Lower leg skin (tissue), 4 donors: ENCODE measurements around the gene MIA2. TPM values are rescaled to one million over a fixed set of nuclear protein-coding genes. Genes with fewer than 3 reads are reported as not detected.
"Not testable (repeated sequence)": the region's sequence is repeated elsewhere in the genome, so short reads cannot be mapped to it uniquely, and the experiment has no call there.

ENCODE experiments used
- DNase-seq, 2 donors: peaks; one replicate each; pipeline ENCODE4 v3.0.0-alpha.2; 2019; ENCODE audit warnings: low spot score in 2 of 2
- H3K4me3 ChIP-seq: fragments of 200-600 bp; sonication (generic); 2 replicates; pipeline ENCODE4 v1.5.1; 2017; ENCODE audit warnings: mild to moderate bottlenecking, low read depth; ENCODE audit not compliant: poor library complexity, severe bottlenecking
- POLR2A ChIP-seq, 2 donors: fragments of 450-650 bp; IDR thresholded peaks; one replicate each; pipeline ENCODE4 v1.6.1; 2016 to 2017; ENCODE audit warnings: antibody characterized with exemption in 2 of 2, mild to moderate bottlenecking in 1 of 2, moderate library complexity in 1 of 2
- WGBS, 2 donors: methylation state at CpG; one replicate each; pipeline ENCODE4 v1.1.5; 2018; 5-methylcytosine and 5-hydroxymethylcytosine counted together
- intact Hi-C: fragments of 100-400 bp; cut with DNase I; formaldehyde crosslinking; loops from one replicate; pipeline ENCODE4 v1.15.0; 2023; ENCODE audit warnings: low total_unique reads
- total RNA-seq, 4 donors: library from RNA; depleted of rRNA; stranded (reverse); fragments of >200 nt; gene quantifications; one replicate each; pipeline ENCODE4 v1.1.0, GENCODE V29; 2016
- TF ChIP-seq, protein P1 (sequence below), 3 donors: fragments of 450-650 bp; IDR thresholded peaks; one replicate each; pipeline ENCODE4 v1.5.1; 2016; ENCODE audit warnings: antibody characterized with exemption in 3 of 3, mild to moderate bottlenecking in 3 of 3, moderate library complexity in 2 of 3

Gene MIA2
- total RNA-seq, 4 donors from 2014 or later = 14.0 to 19.5 (median 15.8) TPM

DNA sequence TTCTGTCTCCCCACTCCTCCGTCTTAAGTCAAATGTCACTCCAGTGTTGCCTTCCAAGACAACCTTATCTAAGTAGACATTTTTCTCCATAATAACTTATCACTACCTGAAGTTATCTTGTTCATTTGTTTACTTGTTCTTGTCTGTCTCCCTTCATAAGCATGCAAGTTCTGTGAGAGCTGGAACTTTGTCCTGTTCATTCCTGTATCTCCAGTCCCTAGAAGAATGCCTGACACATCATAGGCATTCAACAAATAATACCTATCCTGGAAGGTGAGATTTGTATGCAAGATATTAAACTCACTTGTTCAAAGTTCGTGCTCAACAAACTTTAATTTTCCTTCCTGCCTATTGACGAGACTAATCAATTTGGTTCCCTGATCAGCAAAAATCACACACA, 5.7 kb upstream of the MIA2 start:
- no peak for DNase-seq
- intact Hi-C loops = no loop called here
- TF ChIP-seq, protein P1, sequence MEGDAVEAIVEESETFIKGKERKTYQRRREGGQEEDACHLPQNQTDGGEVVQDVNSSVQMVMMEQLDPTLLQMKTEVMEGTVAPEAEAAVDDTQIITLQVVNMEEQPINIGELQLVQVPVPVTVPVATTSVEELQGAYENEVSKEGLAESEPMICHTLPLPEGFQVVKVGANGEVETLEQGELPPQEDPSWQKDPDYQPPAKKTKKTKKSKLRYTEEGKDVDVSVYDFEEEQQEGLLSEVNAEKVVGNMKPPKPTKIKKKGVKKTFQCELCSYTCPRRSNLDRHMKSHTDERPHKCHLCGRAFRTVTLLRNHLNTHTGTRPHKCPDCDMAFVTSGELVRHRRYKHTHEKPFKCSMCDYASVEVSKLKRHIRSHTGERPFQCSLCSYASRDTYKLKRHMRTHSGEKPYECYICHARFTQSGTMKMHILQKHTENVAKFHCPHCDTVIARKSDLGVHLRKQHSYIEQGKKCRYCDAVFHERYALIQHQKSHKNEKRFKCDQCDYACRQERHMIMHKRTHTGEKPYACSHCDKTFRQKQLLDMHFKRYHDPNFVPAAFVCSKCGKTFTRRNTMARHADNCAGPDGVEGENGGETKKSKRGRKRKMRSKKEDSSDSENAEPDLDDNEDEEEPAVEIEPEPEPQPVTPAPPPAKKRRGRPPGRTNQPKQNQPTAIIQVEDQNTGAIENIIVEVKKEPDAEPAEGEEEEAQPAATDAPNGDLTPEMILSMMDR (IDR thresholded peaks at IDR 0.05) = no peak
- no peak for TF ChIP-seq POLR2A (IDR thresholded peaks at IDR 0.05)
- 91 to 95% methylated on average over 3 of the region's 3 CpGs for WGBS, 2 donors
- no peak overlapping the region for H3K4me3 ChIP-seq

DNA sequence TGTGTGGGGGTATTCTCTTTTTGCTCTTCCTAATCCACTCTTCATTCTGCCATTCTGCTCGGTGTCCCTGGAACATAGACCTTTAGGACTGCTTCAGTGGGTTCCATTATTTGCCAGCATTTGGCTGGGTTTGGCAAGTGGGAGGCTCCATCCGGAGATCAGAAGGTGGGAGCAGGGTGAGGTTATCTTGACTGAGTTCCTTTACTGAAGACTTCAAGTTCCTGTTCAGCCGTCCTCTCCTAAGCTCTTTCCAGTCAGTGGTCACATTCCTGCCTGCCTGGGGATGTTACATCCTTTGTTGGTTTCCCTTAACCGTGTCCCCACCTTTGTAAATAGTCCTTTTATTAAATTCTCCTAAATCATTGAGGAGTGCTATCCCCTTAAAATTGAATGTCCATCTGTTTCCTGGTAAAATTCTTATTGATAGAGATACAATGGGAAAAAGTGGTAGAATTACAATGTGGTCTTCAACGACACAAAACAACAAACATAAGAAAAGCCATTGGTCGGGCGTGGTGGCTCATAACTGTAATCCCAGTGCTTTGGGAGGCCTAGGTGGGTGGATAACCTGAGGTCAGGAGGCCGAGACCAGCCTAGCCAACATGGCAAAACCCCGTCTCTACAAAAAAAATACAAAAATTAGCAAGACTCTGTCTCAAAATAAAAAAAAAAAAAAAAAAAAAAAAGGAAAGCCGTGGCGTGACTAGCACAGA, 5.0 kb upstream of the MIA2 start:
- no peak for DNase-seq
- WGBS, 2 donors = 81 to 90% methylated on average over 11 of the region's 11 CpGs
- no peak overlapping the region for H3K4me3 ChIP-seq
- intact Hi-C loops = no loop called here
- TF ChIP-seq POLR2A (IDR thresholded peaks at IDR 0.05) = no peak
- TF ChIP-seq, protein P1 (IDR thresholded peaks at IDR 0.05) = no peak

DNA sequence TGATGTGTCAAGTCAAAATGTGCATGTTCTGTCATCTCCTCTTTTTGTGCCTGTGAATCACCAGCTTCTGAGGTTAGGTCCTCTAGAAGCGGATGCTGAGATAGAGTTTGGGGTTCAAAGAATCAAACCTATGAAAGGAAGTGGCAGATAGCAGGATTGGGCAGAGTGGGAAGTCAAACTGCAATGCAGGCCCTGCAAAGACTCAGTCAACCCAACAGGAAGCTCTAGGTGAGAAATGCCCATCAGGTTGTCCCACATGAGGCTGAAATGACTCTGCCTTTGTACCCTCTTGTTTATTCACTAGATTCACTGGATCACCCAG, 4.5 kb upstream of the MIA2 start:
- WGBS, 2 donors = 85% methylated on average over 1 of the region's 1 CpG
- DNase-seq = no peak
- no peak for TF ChIP-seq POLR2A (IDR thresholded peaks at IDR 0.05)
- TF ChIP-seq, protein P1 (IDR thresholded peaks at IDR 0.05) = no peak
- intact Hi-C loops = no loop called here
- H3K4me3 ChIP-seq = no peak overlapping the region

DNA sequence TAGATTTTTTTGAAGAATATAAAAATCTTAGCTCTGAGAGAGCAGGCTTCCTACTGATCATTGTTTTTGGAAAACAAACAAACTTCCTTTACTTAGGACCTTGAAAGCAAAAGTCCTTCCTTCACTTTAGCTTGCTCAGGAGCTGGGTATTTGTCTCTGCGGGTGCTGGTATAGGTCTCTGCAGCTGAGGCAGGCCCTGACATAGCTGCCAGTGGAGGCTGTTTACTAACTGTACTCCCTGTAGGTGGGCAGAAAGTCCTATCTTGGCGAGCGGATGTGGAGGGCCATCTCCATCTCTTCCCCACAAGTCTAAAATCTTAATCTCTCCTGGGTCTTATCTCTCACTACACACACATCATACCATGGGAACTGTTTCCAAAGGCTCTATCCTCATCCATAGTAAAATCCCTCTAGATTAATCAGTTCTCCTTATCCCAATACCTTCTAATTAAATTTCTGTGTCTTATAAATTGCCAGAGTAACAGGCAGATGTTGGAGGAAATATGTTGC, 4.1 kb upstream of the MIA2 start:
- intact Hi-C loops = no loop called here
- no peak for DNase-seq
- WGBS, 2 donors = 87 to 93% methylated on average over 3 of the region's 3 CpGs
- H3K4me3 ChIP-seq = no peak overlapping the region
- TF ChIP-seq, protein P1 (IDR thresholded peaks at IDR 0.05) = no peak
- TF ChIP-seq POLR2A (IDR thresholded peaks at IDR 0.05) = no peak

DNA sequence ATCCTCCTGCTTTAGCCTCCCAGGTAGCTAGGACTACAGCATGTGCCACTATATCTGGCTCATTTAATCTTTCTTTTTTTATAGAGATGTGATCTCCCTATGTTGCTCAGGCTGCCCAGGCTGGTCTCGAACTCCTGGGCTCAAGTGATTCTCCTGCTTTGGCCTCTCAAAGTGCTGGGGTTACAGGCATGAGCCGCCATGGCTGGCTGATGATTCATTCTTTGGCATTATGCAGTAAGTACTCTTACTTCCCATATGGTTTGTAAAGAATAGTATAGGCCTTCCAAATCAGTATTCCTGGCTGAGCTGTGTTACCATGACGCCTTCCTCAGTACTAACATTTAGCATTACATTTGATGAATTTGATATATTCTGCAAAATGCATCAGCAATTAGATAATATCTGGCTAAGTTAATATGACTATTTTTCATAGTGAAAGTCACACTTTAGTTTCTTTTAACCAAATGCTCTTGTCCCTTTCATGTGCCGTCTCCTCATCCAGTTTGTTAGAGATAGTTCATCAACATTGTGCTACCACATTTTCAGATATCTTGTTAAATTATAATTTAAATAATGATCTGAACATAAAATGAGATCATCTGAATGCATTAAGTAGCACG, 3.2 kb upstream of the MIA2 start:
- H3K4me3 ChIP-seq = no peak overlapping the region
- intact Hi-C loops = no loop called here
- TF ChIP-seq, protein P1 (IDR thresholded peaks at IDR 0.05) = no peak
- TF ChIP-seq POLR2A (IDR thresholded peaks at IDR 0.05) = no peak
- 62 to 79% methylated on average over 5 of the region's 5 CpGs for WGBS, 2 donors
- DNase-seq = no peak

DNA sequence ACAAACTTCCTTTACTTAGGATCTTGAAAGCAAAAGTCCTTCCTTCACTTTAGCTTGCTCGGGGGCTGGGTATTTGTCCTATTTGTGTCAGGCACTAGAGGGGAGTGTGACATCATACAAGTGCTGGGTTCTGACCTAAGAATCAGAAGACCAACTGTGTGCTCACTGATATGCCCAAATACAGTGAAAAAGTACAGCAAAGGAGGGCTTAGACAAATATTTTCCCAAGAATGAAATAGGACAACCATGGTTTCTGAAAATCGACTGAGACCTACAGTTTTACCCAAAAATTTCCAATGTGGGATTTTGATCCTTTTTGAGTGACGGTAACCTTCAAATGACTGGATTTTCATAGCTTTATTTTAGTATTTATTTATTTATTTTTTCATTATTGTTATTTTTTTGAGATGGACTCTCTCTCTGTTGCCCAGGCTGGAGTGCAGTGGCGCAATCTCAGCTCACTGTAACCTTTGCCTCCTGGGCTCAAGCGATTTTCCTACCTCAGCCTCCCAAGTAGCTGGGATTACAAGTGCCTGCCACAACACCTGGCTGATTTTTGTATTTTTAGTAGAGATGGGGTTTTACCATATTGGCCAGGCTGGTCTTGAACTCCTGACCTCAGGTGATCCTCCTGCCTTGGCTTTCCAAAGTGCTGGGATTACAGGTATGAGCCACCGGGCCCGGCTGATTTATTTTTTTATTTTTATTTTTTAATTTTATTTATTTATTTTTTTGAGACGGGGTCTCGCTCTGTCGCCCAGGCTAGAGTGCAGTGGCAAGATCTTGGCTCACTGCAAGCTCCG, 1.8 kb upstream of the MIA2 start:
- DNase-seq, H3K4me3 ChIP-seq, intact Hi-C loops: not testable (repeated sequence)
- WGBS, 2 donors = 89 to 91% methylated on average over 11 of the region's 11 CpGs
